ENCODE measurements around the gene LECT2. TPM values are rescaled to one million over a fixed set of nuclear protein-coding genes. Genes with fewer than 3 reads are reported as not detected.

The LECT2 gene
- total RNA-seq, 1 donor from 2014 or later, result not detected

- peaks cover 10% of the 10 kb centered on the region for H3K27me3 Mint-ChIP-seq (ENCODE audit: low read depth)
- TF ChIP-seq, protein P1, sequence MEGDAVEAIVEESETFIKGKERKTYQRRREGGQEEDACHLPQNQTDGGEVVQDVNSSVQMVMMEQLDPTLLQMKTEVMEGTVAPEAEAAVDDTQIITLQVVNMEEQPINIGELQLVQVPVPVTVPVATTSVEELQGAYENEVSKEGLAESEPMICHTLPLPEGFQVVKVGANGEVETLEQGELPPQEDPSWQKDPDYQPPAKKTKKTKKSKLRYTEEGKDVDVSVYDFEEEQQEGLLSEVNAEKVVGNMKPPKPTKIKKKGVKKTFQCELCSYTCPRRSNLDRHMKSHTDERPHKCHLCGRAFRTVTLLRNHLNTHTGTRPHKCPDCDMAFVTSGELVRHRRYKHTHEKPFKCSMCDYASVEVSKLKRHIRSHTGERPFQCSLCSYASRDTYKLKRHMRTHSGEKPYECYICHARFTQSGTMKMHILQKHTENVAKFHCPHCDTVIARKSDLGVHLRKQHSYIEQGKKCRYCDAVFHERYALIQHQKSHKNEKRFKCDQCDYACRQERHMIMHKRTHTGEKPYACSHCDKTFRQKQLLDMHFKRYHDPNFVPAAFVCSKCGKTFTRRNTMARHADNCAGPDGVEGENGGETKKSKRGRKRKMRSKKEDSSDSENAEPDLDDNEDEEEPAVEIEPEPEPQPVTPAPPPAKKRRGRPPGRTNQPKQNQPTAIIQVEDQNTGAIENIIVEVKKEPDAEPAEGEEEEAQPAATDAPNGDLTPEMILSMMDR (IDR thresholded peaks at IDR 0.05; ENCODE audit: unreplicated experiment), result no peak
- peaks cover 18% of the 10 kb centered on the region for H3K9me3 Mint-ChIP-seq
- H3K36me3 Mint-ChIP-seq, result peaks cover 3% of the 10 kb centered on the region
- H3K4me3 Mint-ChIP-seq, result no peak overlapping the region
- peaks cover 25% of the 10 kb centered on the region for H3K4me1 Mint-ChIP-seq
- no peak for DNase-seq (ENCODE audit: low spot score in 2 of 2, unreplicated experiment in 2 of 2)
- H3K27ac Mint-ChIP-seq, result no peak overlapping the region
Observed at GRCh38 chr5:135974021-135974600, 19.3 kb upstream of the LECT2 start.

DNA sequence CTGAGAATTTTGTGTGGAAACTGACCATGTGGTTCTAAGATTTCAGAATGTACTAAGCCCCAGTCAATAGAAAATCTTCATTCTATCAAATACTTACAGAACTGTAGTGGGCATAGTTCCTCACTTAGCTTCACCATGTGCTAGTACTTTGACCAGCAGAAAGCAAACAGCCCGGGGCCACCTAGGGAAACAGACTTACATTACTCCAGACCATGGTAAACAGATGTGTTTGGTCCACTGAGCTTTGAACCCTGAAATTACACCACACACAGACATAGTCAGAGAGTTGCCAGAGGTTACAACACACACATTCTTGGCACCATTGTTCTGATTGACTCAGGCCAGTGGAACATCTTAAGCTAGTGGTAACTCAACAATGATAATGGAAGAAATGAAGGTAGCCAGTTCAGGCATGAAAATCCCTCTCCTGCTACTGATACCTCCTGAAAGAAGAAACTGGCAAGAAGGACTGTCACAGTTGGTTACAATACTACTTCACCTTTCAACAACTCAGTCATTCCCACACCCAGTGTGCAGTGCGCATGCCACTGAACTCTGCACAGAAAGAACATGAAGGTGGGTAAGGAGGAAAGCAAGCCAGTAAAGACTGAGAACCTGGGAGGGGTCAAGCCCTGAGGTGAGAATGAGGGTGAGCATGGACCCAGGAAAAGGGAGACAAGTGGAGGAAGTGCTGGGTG, 18.7 kb upstream of the LECT2 start:
- Mint-ChIP-seq H3K36me3 (peaks cover 3% of the 10 kb centered on the region), H3K4me1 (peaks cover 25% of the 10 kb centered on the region), H3K4me3 (no peak overlapping the region), H3K9me3 (peaks cover 21% of the 10 kb centered on the region), H3K27me3 (ENCODE audit: low read depth) (peaks cover 10% of the 10 kb centered on the region), H3K27ac (no peak overlapping the region)
- no peak for DNase-seq (ENCODE audit: low spot score in 2 of 2, unreplicated experiment in 2 of 2)
- TF ChIP-seq, protein P1 (IDR thresholded peaks at IDR 0.05; ENCODE audit: unreplicated experiment), result no peak

DNA sequence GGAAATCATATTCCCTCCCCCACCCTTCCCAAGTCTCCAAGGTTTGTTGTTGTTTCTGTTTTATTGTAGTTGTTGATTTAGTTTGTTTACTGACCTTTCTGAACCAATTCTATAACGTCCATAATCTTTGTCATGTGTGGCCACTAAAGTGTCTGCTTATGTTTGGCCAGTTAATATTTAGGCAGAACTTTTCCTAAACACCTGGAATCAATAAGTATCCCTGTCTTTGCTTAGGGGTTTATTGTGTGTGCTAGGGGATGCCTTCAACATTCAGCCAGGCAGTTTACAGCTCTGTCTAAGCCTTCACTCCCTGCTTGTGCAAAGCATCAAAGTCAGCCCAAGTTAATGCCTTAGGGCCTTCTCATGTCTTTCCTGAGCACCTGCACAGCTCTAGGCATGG, 16.9 kb upstream of the LECT2 start:
- H3K27me3 Mint-ChIP-seq (ENCODE audit: low read depth), result peaks cover 9% of the 10 kb centered on the region
- H3K9me3 Mint-ChIP-seq, result peaks cover 28% of the 10 kb centered on the region
- DNase-seq (ENCODE audit: low spot score in 2 of 2, unreplicated experiment in 2 of 2), result no peak
- TF ChIP-seq, protein P1 (IDR thresholded peaks at IDR 0.05; ENCODE audit: unreplicated experiment), result no peak
- H3K4me3 Mint-ChIP-seq, result no peak overlapping the region
- no peak overlapping the region for H3K27ac Mint-ChIP-seq
- peaks cover 3% of the 10 kb centered on the region for H3K36me3 Mint-ChIP-seq
- H3K4me1 Mint-ChIP-seq, result peaks cover 23% of the 10 kb centered on the region

- Mint-ChIP-seq H3K27me3 (ENCODE audit: low read depth) (no peaks in the 10 kb centered on the region), H3K36me3 (peaks cover 3% of the 10 kb centered on the region), H3K4me1 (peaks cover 5% of the 10 kb centered on the region), H3K4me3 (no peak overlapping the region), H3K9me3 (peaks cover 28% of the 10 kb centered on the region), H3K27ac (no peak overlapping the region)
- no peak for DNase-seq (ENCODE audit: low spot score in 2 of 2, unreplicated experiment in 2 of 2)
- TF ChIP-seq, protein P1 (IDR thresholded peaks at IDR 0.05; ENCODE audit: unreplicated experiment), result no peak
Observed at GRCh38 chr5:135966790-135967189, 12.0 kb upstream of the LECT2 start.

DNA sequence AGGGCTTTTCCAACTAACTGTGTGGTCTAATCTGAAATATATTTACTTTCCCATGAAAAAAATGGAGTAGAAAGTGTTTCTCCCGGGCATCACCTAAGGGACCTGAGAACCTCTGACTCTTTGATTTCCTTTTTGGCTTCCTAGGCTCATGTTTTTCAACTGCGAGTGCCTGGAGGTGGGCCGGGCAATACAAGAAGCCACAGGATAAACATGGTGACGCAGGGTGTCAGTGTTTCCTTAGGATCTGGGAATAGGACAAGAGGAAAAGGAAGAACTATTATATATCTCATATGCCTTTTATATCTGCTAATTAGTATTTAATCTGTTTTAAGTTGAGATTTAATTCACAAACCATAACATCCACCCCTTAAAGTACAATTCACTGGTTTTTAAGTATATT, 11.4 kb upstream of the LECT2 start:
- Mint-ChIP-seq H3K36me3 (peaks cover 3% of the 10 kb centered on the region), H3K4me1 (peaks cover 5% of the 10 kb centered on the region), H3K27me3 (ENCODE audit: low read depth) (no peaks in the 10 kb centered on the region), H3K4me3 (no peak overlapping the region), H3K27ac (no peak overlapping the region), H3K9me3 (peaks cover 22% of the 10 kb centered on the region)
- DNase-seq (ENCODE audit: low spot score in 2 of 2, unreplicated experiment in 2 of 2), result no peak
- TF ChIP-seq, protein P1 (IDR thresholded peaks at IDR 0.05; ENCODE audit: unreplicated experiment), result no peak

All from mesothelial cell of epicardium (in vitro differentiated cells).